ENCODE data around the gene TTC28. TPM values are rescaled to one million over a fixed set of nuclear protein-coding genes. Genes with fewer than 3 reads are reported as not detected.

The TTC28 gene
- total and polyA plus RNA-seq, 10 of the 15 experiments (the other 5 are each of a cell fraction or from before 2014, with no cell fraction given), result 0.15 to 8.4 (median 1.4) TPM

DNA sequence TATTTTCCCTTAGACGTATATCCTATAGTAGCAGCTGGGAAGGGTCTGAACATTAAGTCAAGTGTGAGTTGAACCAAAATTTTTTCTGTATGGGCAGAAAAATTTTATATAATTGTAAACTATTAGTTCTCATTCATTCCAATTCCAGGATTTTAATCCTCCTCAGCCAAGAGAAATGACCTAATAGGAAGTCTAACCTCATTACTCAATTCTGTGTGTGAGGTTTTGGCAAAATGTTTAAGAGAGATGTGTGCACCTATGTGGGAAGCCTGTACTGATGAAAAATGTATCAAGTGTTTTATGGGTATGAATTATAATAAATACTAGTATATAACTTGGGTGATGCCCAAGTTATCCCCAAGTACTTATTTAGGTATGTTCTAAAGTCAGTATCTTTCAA, 449.0 kb downstream of the TTC28 start:
- Histone ChIP-seq H3K9ac (ENCODE audit: control insufficient read depth, insufficient read depth, low read length) (no peak overlapping the region), H2AFZ (ENCODE audit: control insufficient read depth, low read depth, low read length) (no peak overlapping the region), H3K27ac (ENCODE audit: control insufficient read depth, insufficient read depth) (no peak overlapping the region), H3K36me3 (ENCODE audit: control insufficient read depth in 2 of 2, insufficient read depth in 2 of 2, low read length in 1 of 2) (no peaks in the 10 kb centered on the region), H3K79me2 (ENCODE audit: control insufficient read depth, insufficient read depth, low read length) (no peaks in the 10 kb centered on the region), H3K4me2 (ENCODE audit: control insufficient read depth, insufficient read depth) (no peak overlapping the region), H3K27me3 (replicated peaks in 1 of 2; ENCODE audit: control insufficient read depth in 2 of 2, insufficient read depth in 2 of 2, low read length in 1 of 2) (no peaks in the 10 kb centered on the region; a peak in 1 of 4 replicates), H3K9me3 (replicated peaks; ENCODE audit: control insufficient read depth, insufficient read depth, low read length) (no peaks in the 10 kb centered on the region), H4K20me1 (ENCODE audit: control insufficient read depth, insufficient read depth) (no peaks in the 10 kb centered on the region), H3K4me1 (ENCODE audit: control insufficient read depth, insufficient read depth, low read length) (no peaks in the 10 kb centered on the region), H3K4me3 (no peak overlapping the region)
- intact Hi-C loops (cut with micrococcal nuclease; ENCODE audit: unreplicated experiment), result no loop called here
- in situ Hi-C loops (cut with MboI), result no loop called here
- no TSS peak for BruUV-seq (replicated peaks)
- SMC1A ChIA-PET (ENCODE audit: uncharacterized antibody, unreplicated experiment), result no interaction called here
- RAD21 ChIA-PET (ENCODE audit: unreplicated experiment), result no interaction called here
- CTCF ChIA-PET, result interaction anchor here (1.9 kb wide), 1 partner anchor 11 kb away, joined by 5 read pairs; no protein-coding TSS in a partner anchor
- TF ChIP-seq ASH2L (IDR thresholded peaks at IDR 0.05; ENCODE audit: borderline replicate concordance, low read depth), result no peak
- TF ChIP-seq, protein P1, sequence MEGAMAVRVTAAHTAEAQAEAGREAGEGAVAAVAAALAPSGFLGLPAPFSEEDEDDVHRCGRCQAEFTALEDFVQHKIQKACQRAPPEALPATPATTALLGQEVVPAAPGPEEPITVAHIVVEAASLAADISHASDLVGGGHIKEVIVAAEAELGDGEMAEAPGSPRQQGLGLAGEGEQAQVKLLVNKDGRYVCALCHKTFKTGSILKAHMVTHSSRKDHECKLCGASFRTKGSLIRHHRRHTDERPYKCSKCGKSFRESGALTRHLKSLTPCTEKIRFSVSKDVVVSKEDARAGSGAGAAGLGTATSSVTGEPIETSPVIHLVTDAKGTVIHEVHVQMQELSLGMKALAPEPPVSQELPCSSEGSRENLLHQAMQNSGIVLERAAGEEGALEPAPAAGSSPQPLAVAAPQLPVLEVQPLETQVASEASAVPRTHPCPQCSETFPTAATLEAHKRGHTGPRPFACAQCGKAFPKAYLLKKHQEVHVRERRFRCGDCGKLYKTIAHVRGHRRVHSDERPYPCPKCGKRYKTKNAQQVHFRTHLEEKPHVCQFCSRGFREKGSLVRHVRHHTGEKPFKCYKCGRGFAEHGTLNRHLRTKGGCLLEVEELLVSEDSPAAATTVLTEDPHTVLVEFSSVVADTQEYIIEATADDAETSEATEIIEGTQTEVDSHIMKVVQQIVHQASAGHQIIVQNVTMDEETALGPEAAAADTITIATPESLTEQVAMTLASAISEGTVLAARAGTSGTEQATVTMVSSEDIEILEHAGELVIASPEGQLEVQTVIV (IDR thresholded peaks at IDR 0.05; ENCODE audit: borderline replicate concordance, partially characterized antibody), result no peak
- TF ChIP-seq, protein P2, sequence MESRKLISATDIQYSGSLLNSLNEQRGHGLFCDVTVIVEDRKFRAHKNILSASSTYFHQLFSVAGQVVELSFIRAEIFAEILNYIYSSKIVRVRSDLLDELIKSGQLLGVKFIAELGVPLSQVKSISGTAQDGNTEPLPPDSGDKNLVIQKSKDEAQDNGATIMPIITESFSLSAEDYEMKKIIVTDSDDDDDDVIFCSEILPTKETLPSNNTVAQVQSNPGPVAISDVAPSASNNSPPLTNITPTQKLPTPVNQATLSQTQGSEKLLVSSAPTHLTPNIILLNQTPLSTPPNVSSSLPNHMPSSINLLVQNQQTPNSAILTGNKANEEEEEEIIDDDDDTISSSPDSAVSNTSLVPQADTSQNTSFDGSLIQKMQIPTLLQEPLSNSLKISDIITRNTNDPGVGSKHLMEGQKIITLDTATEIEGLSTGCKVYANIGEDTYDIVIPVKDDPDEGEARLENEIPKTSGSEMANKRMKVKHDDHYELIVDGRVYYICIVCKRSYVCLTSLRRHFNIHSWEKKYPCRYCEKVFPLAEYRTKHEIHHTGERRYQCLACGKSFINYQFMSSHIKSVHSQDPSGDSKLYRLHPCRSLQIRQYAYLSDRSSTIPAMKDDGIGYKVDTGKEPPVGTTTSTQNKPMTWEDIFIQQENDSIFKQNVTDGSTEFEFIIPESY (IDR thresholded peaks at IDR 0.05), result no peak
- TF ChIP-seq RBBP5 (conservative IDR thresholded peaks at IDR 0.05), result no peak
- no peak for TF ChIP-seq CBFB (IDR thresholded peaks at IDR 0.05; ENCODE audit: low read depth)
- TF ChIP-seq CEBPB (IDR thresholded peaks at IDR 0.05; ENCODE audit: borderline replicate concordance in 1 of 2, low read depth in 2 of 2, low read length in 2 of 2), result no peak
- no peak for TF ChIP-seq MEF2A (IDR thresholded peaks at IDR 0.05; ENCODE audit: insufficient read depth, low read depth, low read length)
- no peak for TF ChIP-seq SREBF1 (IDR thresholded peaks at IDR 0.05; ENCODE audit: low read length)
- no peak for TF ChIP-seq BMI1 (IDR thresholded peaks at IDR 0.05; ENCODE audit: borderline replicate concordance)
- TF ChIP-seq JUND (IDR thresholded peaks at IDR 0.05; ENCODE audit: low read depth, low read length), result no peak
- TF ChIP-seq BRCA1 (IDR thresholded peaks at IDR 0.05; ENCODE audit: low read depth, low read length), result no peak
- no peak for TF ChIP-seq POLR2AphosphoS2 (IDR thresholded peaks at IDR 0.05; ENCODE audit: low read depth, low read length)
- no peak for TF ChIP-seq CBX3 (IDR thresholded peaks at IDR 0.05; ENCODE audit: borderline replicate concordance, low read depth)
- 71% methylated on average over 1 of the region's 1 CpG for WGBS (ENCODE audit: insufficient coverage, insufficient replicate concordance, low lambda C conversion rate, missing lambda C conversion rate)
- DNase-seq (ENCODE audit: low read depth, low spot score), result no peak
- POLR2A ChIA-PET, result no interaction called here
- no peak for FAIRE-seq
- no peak for ATAC-seq

Data from GM12878 (cell line).